Neural cell (in vitro differentiated cells): ENCODE results near the gene SDS. TPM values are rescaled to one million over a fixed set of nuclear protein-coding genes. Genes with fewer than 3 reads are reported as not detected.
A peak's percentile ranks its signal among the peaks of the same experiment; 100 is the strongest.

Experiments used
- H2AFZ ChIP-seq: fragments of 200-600, 300-800 bp; sonication (generic), shearing (Covaris generic); 2 replicates; pipeline ENCODE4 v1.6.0; 2014; ENCODE audit warnings: low read depth, mild to moderate bottlenecking, antibody characterized with exemption, low read length, moderate library complexity
- H3F3A ChIP-seq: fragments of 200-600 bp; shearing (Covaris generic); 2 replicates; pipeline ENCODE4 v1.6.1; 2016; ENCODE audit warnings: mild to moderate bottlenecking, moderate library complexity, mixed read lengths, antibody characterized with exemption, low read length; ENCODE audit not compliant: insufficient read depth, poor library complexity, severe bottlenecking
- H3K27ac ChIP-seq: fragments of 200-600, 300-800 bp; sonication (generic), shearing (Covaris generic); 2 replicates; pipeline ENCODE4 v1.5.1; 2014; ENCODE audit warnings: mild to moderate bottlenecking, low read length, moderate library complexity
- H3K27me3 ChIP-seq: fragments of 300-800, 200-600 bp; sonication (generic), shearing (Covaris generic); 2 replicates; pipeline ENCODE4 v1.6.0; 2014; ENCODE audit warnings: mild to moderate bottlenecking, low read depth, low read length, moderate library complexity; ENCODE audit not compliant: insufficient read depth
- H3K36me3 ChIP-seq: fragments of 300-800, 200-600 bp; sonication (generic), shearing (Covaris generic); 2 replicates; pipeline ENCODE4 v1.5.1; 2014; ENCODE audit warnings: mild to moderate bottlenecking, antibody characterized with exemption, low read length, moderate library complexity; ENCODE audit not compliant: insufficient read depth
- H3K4me2 ChIP-seq: fragments of 300-800, 200-600 bp; sonication (generic), shearing (Covaris generic); 2 replicates; pipeline ENCODE4 v1.6.0; 2014; ENCODE audit warnings: mild to moderate bottlenecking, low read length
- H3K4me3 ChIP-seq: fragments of 300-800, 200-600 bp; sonication (generic), shearing (Covaris generic); 2 replicates; pipeline ENCODE4 v1.5.1; 2014; ENCODE audit warnings: mild to moderate bottlenecking, low read length, moderate library complexity
- H3K79me2 ChIP-seq: fragments of 200-600 bp; shearing (Covaris generic); replicated peaks from 2 replicates; pipeline ENCODE4 v1.6.0; 2014; ENCODE audit warnings: mild to moderate bottlenecking, low read length, moderate library complexity; ENCODE audit not compliant: insufficient read depth
- H3K9ac ChIP-seq: fragments of 300-800, 200-600 bp; sonication (generic), shearing (Covaris generic); 2 replicates; pipeline ENCODE4 v1.6.1; 2016; ENCODE audit warnings: mild to moderate bottlenecking, low read length, mixed read lengths
- H3K9me2 ChIP-seq: fragments of 200-600 bp; shearing (Covaris generic); 2 replicates; pipeline ENCODE4 v1.6.1; 2016; ENCODE audit warnings: mild to moderate bottlenecking, low read length, mixed read lengths; ENCODE audit not compliant: insufficient read depth
- H3K9me3 ChIP-seq: fragments of 200-600, 300-800 bp; sonication (generic), shearing (Covaris generic); 2 replicates; pipeline ENCODE4 v1.6.1; 2016; ENCODE audit warnings: mild to moderate bottlenecking, mixed run types, low read length, moderate library complexity, mixed read lengths
- H4K20me1 ChIP-seq: fragments of 200-600 bp; shearing (Covaris generic); 2 replicates; pipeline ENCODE4 v1.6.1; 2016; ENCODE audit warnings: mild to moderate bottlenecking, mixed run types; ENCODE audit not compliant: insufficient read depth
- CTCF ChIP-seq: fragments of 450-650 bp; IDR thresholded peaks from 2 replicates; pipeline ENCODE4 v1.5.1; 2014; ENCODE audit warnings: antibody characterized with exemption, mild to moderate bottlenecking, moderate library complexity; ENCODE audit not compliant: poor library complexity, severe bottlenecking
- EP300 ChIP-seq: fragments of 450-650 bp; conservative IDR thresholded peaks from 2 replicates; pipeline ENCODE4 v1.6.1; 2014; ENCODE audit warnings: antibody characterized with exemption, mild to moderate bottlenecking, moderate library complexity; ENCODE audit not compliant: poor library complexity, severe bottlenecking
- EZH2 ChIP-seq: fragments of 200-600, 300-800 bp; shearing (Covaris generic), sonication (generic); IDR thresholded peaks from 2 replicates; pipeline ENCODE4 v1.6.1; 2014; ENCODE audit warnings: antibody characterized with exemption, low read length, borderline replicate concordance, mild to moderate bottlenecking; ENCODE audit not compliant: insufficient read depth, poor library complexity, severe bottlenecking
- MXI1 ChIP-seq: fragments of 450-650 bp; conservative IDR thresholded peaks from 2 replicates; pipeline ENCODE4 v1.6.1; 2014; ENCODE audit warnings: antibody characterized with exemption, mild to moderate bottlenecking; ENCODE audit not compliant: poor library complexity, severe bottlenecking
- POLR2AphosphoS5 ChIP-seq: IDR thresholded peaks from 2 replicates; pipeline ENCODE4 v1.6.1; 2012
- RAD21 ChIP-seq: fragments of 450-650 bp; conservative IDR thresholded peaks from 2 replicates; pipeline ENCODE4 v1.6.1; 2014; ENCODE audit warnings: antibody characterized with exemption, mild to moderate bottlenecking, moderate library complexity
- SMC3 ChIP-seq: fragments of 450-650 bp; conservative IDR thresholded peaks from 2 replicates; pipeline ENCODE4 v1.6.1; 2014; ENCODE audit warnings: antibody characterized with exemption, mild to moderate bottlenecking, moderate library complexity; ENCODE audit not compliant: poor library complexity
- TAF1 ChIP-seq: IDR thresholded peaks from 2 replicates; pipeline ENCODE4 v1.6.1; 2012; ENCODE audit warnings: low read depth
- polyA plus RNA-seq: library from polyadenylated mRNA; depleted of rRNA; stranded (reverse); fragments of >200 nt; gene quantifications from 2 replicates; pipeline ENCODE4 v1.2.3, GENCODE V29; 2014
- TF ChIP-seq, protein P1 (sequence below): IDR thresholded peaks from 2 replicates; pipeline ENCODE4 v1.6.1; 2012; ENCODE audit warnings: borderline replicate concordance

SDS gene
- polyA plus RNA-seq, 1 donor from 2014 or later, result not detected

DNA sequence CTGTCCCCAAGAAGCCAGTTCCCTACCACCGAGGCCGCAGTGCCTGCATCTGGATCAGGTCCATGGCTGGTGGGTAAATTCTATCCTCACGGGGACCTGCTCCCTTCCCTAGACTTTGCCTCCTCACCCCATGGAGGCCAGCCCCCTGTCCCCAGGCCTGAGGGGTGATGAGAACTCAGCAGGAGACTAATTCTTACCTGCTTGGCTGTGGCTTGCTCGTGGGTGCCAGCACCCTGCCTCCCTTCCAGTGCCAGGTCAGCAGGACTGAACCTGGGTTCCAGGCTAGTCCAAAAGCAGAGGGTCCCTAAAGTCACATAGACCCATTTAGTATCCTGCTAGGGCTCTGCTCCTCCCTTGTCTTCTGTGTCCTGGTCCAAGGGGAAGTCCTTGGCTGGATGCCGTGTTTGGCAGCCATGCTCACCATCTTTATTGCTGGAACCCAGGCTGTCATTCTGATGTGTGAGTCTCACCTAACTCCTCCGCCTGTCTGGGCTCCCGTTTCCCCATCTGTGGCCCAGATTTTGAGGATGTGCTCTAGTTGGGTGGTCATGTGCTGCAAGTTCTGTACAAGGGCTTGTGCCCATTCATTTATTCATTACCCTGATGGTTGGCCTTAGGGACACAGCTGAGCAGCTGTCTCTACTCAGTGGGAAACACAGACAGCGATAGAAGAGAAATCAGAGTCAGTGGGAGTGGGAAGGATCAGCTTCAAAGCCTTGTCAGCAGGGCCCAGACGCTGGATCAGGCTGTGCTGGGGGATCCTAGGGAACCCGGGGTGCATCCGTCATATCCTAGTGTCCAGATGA, 44.4 kb downstream of the SDS start:
- Histone ChIP-seq H3K36me3 (no peaks in the 10 kb centered on the region), H3K9ac (peak overlapping the region; percentile 87), H3K27me3 (no peaks in the 10 kb centered on the region), H3K4me2 (peak overlapping the region; percentile 71), H3F3A (no peaks in the 10 kb centered on the region), H3K9me3 (no peaks in the 10 kb centered on the region), H4K20me1 (no peaks in the 10 kb centered on the region), H3K4me3 (peak overlapping the region; percentile 93), H2AFZ (peak overlapping the region; percentile 67), H3K9me2 (no peaks in the 10 kb centered on the region), H3K79me2 (peaks cover 16% of the 10 kb centered on the region), H3K27ac (peak overlapping the region; percentile 42)
- TF ChIP-seq MXI1 (no peak), TAF1 (no peak), CTCF (no peak), RAD21 (no peak), POLR2AphosphoS5 (no peak), EP300 (no peak)
- TF ChIP-seq, protein P1, sequence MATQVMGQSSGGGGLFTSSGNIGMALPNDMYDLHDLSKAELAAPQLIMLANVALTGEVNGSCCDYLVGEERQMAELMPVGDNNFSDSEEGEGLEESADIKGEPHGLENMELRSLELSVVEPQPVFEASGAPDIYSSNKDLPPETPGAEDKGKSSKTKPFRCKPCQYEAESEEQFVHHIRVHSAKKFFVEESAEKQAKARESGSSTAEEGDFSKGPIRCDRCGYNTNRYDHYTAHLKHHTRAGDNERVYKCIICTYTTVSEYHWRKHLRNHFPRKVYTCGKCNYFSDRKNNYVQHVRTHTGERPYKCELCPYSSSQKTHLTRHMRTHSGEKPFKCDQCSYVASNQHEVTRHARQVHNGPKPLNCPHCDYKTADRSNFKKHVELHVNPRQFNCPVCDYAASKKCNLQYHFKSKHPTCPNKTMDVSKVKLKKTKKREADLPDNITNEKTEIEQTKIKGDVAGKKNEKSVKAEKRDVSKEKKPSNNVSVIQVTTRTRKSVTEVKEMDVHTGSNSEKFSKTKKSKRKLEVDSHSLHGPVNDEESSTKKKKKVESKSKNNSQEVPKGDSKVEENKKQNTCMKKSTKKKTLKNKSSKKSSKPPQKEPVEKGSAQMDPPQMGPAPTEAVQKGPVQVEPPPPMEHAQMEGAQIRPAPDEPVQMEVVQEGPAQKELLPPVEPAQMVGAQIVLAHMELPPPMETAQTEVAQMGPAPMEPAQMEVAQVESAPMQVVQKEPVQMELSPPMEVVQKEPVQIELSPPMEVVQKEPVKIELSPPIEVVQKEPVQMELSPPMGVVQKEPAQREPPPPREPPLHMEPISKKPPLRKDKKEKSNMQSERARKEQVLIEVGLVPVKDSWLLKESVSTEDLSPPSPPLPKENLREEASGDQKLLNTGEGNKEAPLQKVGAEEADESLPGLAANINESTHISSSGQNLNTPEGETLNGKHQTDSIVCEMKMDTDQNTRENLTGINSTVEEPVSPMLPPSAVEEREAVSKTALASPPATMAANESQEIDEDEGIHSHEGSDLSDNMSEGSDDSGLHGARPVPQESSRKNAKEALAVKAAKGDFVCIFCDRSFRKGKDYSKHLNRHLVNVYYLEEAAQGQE, result no peak

DNA sequence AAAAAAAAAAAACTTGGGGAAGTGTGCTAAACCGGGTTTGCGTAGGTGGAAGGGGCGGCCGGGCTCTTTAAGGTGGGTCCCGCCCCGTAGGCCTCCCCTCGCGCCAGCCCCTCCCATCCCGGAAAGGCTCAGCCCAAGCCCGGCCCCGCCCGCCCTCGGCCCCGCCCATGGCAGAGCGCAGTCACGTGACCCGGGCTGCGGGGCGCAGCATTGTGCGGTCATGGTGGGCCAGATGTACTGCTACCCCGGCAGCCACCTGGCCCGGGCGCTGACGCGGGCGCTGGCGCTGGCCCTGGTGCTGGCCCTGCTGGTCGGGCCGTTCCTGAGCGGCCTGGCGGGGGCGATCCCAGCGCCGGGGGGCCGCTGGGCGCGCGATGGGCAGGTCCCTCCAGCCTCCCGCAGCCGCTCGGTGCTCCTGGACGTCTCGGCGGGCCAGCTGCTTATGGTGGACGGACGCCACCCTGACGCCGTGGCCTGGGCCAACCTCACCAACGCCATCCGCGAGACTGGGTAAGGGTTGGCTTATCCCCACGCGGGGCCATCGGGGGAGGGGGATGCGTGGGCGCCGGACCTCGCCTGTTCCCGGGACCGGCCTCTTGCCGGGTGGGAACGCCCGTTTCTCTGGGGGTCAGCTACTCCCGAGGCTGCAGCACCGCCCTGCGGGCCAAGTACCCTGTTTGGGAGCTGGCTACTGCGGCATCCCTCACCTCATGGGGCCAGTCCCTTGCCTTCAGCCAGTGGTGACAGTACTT, 45.1 kb downstream of the SDS start, which contains the start of gene PLBD2:
Gene PLBD2, plus strand, starts transcription at position 207 of the 752 bp plus-strand sequence. Its CDS starts 14 bp downstream, at position 221.
- TF ChIP-seq CTCF (no peak), MXI1 (peak; percentile 87), POLR2AphosphoS5 (peak; percentile 88), SMC3 (peak; percentile 31), EZH2 (no peak), RAD21 (no peak), TAF1 (peak; percentile 30), EP300 (peak; percentile 26)
- TF ChIP-seq, protein P1, result peak; percentile 64
- Histone ChIP-seq H3K9me3 (no peaks in the 10 kb centered on the region), H3K27me3 (no peaks in the 10 kb centered on the region), H3K9ac (peak within 1 kb of the TSS; percentile 87), H3K4me2 (peak within 1 kb of the TSS; percentile 71), H3K9me2 (no peaks in the 10 kb centered on the region), H3K36me3 (no peaks in the 10 kb centered on the region), H3K4me3 (peak within 1 kb of the TSS; percentile 93), H4K20me1 (no peaks in the 10 kb centered on the region), H3F3A (no peaks in the 10 kb centered on the region), H3K27ac (peak within 1 kb of the TSS; percentile 42), H3K79me2 (peaks cover 16% of the 10 kb centered on the region), H2AFZ (peak within 1 kb of the TSS; percentile 67)
